Effector memory CD8-positive, alpha-beta T cell (primary cell): ENCODE results near the gene VAC14.

ENCODE experiments used
- ATAC-seq: fragments of 150-1000 bp; cut with Tn5 transposase; replicated peaks from 2 replicates; pipeline ENCODE4 v1.10.0; 2021; ENCODE audit warnings: mild to moderate bottlenecking, moderate library complexity
- DNase-seq, 3 experiments: peaks; one replicate each; pipeline ENCODE4 v3.0.0; 2021
- H3K27ac Mint-ChIP-seq, 2 donors: one replicate each; pipeline ENCODE4 v1.8.0; 2022; ENCODE audit warnings: mild to moderate bottlenecking in 2 of 2, mixed read lengths in 2 of 2, moderate library complexity in 2 of 2
- H3K27me3 Mint-ChIP-seq, 2 donors: one replicate each; pipeline ENCODE4 v1.8.0; 2022; ENCODE audit warnings: mixed read lengths in 2 of 2
- H3K36me3 Mint-ChIP-seq: one replicate; pipeline ENCODE4 v1.8.0; 2022; ENCODE audit warnings: mild to moderate bottlenecking, moderate library complexity, mixed read lengths; ENCODE audit not compliant: insufficient read depth
- H3K4me1 Mint-ChIP-seq, 2 donors: one replicate each; pipeline ENCODE4 v1.8.0; 2022; ENCODE audit warnings: low read depth in 2 of 2, mixed read lengths in 2 of 2
- H3K4me3 Mint-ChIP-seq, 2 donors: one replicate each; pipeline ENCODE4 v1.8.0; 2022; ENCODE audit warnings: mild to moderate bottlenecking in 2 of 2, mixed read lengths in 2 of 2, moderate library complexity in 2 of 2
- H3K9me3 Mint-ChIP-seq, 2 donors: one replicate each; pipeline ENCODE4 v1.8.0; 2022; ENCODE audit warnings: mixed read lengths in 2 of 2

Gene VAC14

DNA sequence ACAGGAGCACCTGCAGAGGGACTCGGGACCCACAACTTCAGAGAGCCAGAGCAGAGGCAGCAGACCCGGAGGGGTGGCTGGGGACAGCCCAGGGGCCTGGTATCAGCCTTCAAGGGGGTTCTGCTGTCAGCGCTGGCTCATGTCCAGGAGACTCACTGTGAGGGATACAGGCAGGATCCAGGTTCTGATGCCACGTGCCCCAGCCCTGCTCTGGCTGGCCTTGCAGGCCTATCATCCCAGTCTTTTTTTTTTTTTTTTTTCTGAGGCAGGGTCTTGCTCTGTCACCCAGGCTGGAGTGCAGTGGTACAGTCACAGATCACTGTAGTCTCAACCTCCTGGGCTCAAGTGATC is 106.1 kb downstream of the VAC14 start:
- DNase-seq = no peak
- Mint-ChIP-seq H3K4me1 (peaks cover 18 to 19% of the 10 kb centered on the region in 2 donors), H3K27me3 (no peaks in the 10 kb centered on the region), H3K4me3 (no peak overlapping the region), H3K9me3 (no peaks in the 10 kb centered on the region), H3K36me3 (peaks cover 7% of the 10 kb centered on the region), H3K27ac (peak overlapping the region; percentile 62 to 82)
- no peak for ATAC-seq

- ATAC-seq (no peak), DNase-seq (no peak)
- peaks cover 17 to 18% of the 10 kb centered on the region in 2 donors for H3K4me1 Mint-ChIP-seq
- H3K9me3 Mint-ChIP-seq = no peaks in the 10 kb centered on the region
- H3K27me3 Mint-ChIP-seq = no peaks in the 10 kb centered on the region
- no peak overlapping the region for H3K4me3 Mint-ChIP-seq
- no peak overlapping the region for H3K27ac Mint-ChIP-seq
- peaks cover 7% of the 10 kb centered on the region for H3K36me3 Mint-ChIP-seq
These were observed 106.7 kb downstream of the VAC14 start for GRCh38 chr16:70694088-70694867.

GRCh38 chr16:70692873-70693671 is 107.9 kb downstream of the VAC14 start:
- DNase-seq (no peak), ATAC-seq (no peak)
- Mint-ChIP-seq H3K27ac (peak overlapping the region in 1 of 2 donors; percentile 55), H3K4me1 (peaks cover 13 to 18% of the 10 kb centered on the region in 2 donors), H3K27me3 (no peaks in the 10 kb centered on the region), H3K9me3 (no peaks in the 10 kb centered on the region), H3K36me3 (peaks cover 7% of the 10 kb centered on the region), H3K4me3 (no peak overlapping the region)

DNA sequence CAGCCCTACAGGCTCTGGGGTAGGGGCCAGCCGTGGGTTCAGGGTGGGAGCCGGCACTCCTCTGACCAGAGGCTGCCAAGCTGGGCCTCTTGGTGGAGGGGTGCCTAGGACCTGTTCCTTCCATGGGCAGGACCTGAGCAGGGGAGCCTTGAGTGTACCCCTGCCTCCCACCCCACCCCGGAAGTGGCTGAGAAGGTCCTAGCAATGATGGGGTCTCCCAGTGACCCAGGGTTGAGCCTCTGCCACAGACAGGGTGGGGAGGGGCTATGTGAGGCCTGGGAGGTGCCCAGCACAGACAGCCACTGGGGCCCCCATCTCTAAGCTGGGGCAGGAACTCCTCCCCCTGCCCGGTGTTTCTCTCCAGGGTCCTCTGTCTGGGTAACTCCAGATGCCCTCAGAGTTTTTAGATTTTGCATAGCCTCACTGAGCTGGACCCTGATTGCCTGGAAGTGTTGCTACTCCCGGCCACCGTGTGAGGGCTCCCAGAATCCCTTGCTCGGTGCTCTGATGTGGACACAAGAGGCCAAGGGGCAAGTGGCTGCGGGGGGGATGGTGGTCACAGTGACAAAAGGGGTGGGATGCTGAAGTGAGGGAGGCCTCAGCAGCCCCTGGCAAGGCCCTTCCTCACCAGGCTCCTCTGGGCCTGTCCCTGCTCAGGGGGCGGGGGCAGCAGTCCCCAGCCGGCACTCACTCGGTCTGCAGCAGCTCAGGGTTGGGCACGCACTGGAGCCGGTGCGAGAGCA is 108.7 kb downstream of the VAC14 start:
- Mint-ChIP-seq H3K4me3 (no peak overlapping the region), H3K27ac (no peak overlapping the region), H3K27me3 (no peaks in the 10 kb centered on the region), H3K4me1 (peaks cover 10 to 18% of the 10 kb centered on the region in 2 donors), H3K36me3 (peaks cover 7% of the 10 kb centered on the region), H3K9me3 (no peaks in the 10 kb centered on the region)
- DNase-seq (no peak), ATAC-seq (no peak)

DNA sequence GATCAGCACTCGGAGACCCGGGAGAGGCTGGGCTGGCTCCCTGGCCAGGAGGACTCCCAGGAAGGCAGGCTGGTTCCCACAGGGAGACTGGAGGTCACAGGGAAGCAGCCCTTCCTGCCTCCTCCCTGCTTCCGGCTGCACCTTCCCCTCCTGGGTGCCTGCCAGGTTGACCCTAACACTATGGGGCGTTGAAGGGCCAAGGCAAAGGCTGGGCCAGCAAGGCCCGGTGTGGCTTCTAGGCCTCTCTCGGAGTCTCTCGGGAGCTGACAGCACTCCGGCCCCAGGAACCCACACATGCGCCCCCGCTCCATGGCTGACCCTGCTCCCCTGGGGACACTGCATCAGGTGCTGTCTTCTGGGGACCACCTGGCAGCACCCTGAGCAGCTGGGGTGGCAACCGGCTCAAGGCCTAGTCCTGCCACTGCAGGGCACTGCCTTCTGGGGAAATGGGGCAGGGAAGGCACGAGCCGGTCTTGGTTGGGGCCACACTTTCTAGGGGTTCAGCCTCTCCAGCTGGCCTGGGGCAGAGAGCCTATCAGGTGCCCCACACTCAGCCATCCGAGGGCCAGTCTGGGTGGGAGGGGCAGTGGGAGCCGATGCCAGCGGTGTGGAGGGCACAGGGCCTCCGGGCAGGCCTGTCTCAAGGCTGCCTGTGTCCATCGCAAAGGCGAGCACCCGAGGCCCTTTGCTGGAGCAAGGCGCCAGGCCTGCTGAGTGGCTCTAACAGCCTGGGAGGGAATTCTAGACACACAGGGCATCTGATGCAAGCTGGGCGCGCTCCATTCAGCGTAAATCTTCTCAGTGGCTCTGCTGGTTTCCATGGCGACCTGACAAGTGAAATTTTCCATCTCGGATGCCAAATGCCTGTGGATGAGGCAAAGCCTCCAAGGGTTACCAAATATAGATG is 109.5 kb downstream of the VAC14 start:
- H3K27ac Mint-ChIP-seq = peak overlapping the region in 1 of 2 donors; percentile 83
- H3K4me3 Mint-ChIP-seq = no peak overlapping the region
- H3K27me3 Mint-ChIP-seq = no peaks in the 10 kb centered on the region
- DNase-seq (no peak), ATAC-seq (no peak)
- H3K9me3 Mint-ChIP-seq = no peaks in the 10 kb centered on the region
- peaks cover 10 to 13% of the 10 kb centered on the region in 2 donors for H3K4me1 Mint-ChIP-seq
- peaks cover 7% of the 10 kb centered on the region for H3K36me3 Mint-ChIP-seq

GRCh38 chr16:70689970-70690891 is 110.7 kb downstream of the VAC14 start:
- Mint-ChIP-seq H3K36me3 (peaks cover 7% of the 10 kb centered on the region), H3K4me3 (no peak overlapping the region), H3K4me1 (peaks cover under 1 to 2% of the 10 kb centered on the region in 2 donors), H3K27me3 (no peaks in the 10 kb centered on the region), H3K9me3 (no peaks in the 10 kb centered on the region), H3K27ac (peak overlapping the region in 1 of 2 donors; percentile 83)
- ATAC-seq = no peak
- no peak for DNase-seq

DNA sequence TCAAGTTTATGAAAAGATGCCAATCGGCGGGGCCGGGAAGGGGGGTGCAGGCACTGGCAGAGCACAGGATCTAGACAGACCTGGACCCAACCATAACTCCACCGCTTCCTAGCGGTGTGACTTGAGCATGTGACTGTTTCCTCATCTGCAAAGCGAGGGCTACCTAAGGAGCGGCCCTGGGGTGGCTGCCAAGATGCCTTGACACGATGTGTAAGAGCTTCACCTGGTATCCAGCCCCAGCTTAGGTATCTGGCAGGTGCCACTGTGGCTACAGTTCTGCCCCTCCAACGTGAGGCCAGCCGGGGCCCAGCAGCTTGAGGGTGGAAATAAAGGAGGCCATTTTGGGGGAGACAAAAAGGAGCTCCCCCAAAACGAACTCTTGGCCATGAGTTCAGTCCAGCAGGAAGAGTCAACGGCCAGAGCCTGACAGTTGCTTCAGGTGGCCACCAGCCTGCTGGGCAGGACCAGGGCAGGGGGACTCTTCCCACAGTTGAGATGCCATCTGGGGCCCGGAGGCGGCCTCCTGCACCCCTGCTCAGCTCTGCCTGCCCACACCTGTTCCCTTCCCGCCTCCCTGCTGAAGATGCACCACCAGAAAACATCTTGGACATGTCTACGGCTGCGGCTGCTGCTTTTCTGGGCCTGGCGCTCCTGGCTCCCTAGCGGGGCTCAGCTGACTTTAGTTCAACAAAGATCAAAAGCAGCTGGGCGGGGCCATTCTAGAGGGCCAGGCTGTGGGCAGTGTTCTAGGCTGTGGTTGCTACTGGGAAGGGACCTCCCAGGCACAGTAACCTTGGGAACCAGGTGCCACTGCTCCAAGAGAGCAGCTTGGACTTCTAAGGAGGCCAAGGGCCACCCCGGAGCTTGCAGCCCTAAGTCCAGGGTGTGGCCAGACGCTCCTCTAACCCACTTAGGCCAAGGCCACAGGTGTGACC is 111.7 kb downstream of the VAC14 start:
- Mint-ChIP-seq H3K27me3 (peaks cover 0 to 1% of the 10 kb centered on the region in 2 donors), H3K27ac (no peak overlapping the region), H3K9me3 (no peaks in the 10 kb centered on the region), H3K4me3 (no peak overlapping the region), H3K4me1 (peaks cover 0 to 1% of the 10 kb centered on the region in 2 donors), H3K36me3 (peaks cover 7% of the 10 kb centered on the region)
- no peak for DNase-seq
- ATAC-seq = no peak

DNA sequence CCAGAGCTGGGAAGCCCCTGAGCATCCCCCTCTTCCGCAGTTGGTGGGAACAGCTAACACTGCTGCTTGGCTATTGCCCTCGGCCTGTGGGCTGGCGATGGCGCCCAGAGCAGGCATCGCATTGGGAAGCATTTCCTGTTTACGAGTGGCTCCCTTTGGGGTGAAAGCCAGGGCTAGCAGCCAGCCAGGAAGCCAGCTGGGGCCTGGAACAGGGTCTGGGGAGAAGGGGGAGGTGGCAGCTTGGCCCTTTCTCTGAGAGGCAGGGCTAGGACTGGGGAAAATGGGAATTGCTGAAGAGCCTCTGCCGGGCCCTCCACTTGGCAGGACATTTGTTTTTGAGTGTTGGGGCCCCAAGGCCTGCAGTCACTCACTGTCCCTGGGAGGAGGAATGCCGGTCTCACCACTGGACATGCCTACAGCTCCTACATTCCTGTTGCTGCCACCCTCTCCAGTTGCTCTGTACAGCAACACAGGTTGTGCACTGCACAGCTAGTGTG is 112.7 kb downstream of the VAC14 start:
- H3K36me3 Mint-ChIP-seq = peaks cover 4% of the 10 kb centered on the region
- peaks cover 0 to 9% of the 10 kb centered on the region in 2 donors for H3K27me3 Mint-ChIP-seq
- no peaks in the 10 kb centered on the region for H3K9me3 Mint-ChIP-seq
- ATAC-seq = no peak
- no peak overlapping the region for H3K27ac Mint-ChIP-seq
- DNase-seq = no peak
- H3K4me1 Mint-ChIP-seq = peaks cover 0 to 1% of the 10 kb centered on the region in 2 donors
- no peak overlapping the region for H3K4me3 Mint-ChIP-seq

- DNase-seq (no peak), ATAC-seq (no peak)
- H3K9me3 Mint-ChIP-seq = no peaks in the 10 kb centered on the region
- H3K27me3 Mint-ChIP-seq = peaks cover 4 to 9% of the 10 kb centered on the region in 2 donors
- H3K4me3 Mint-ChIP-seq = peak overlapping the region; percentile 41 to 58
- peak overlapping the region in 1 of 2 donors; percentile 32 for H3K27ac Mint-ChIP-seq
- peaks cover 0 to 1% of the 10 kb centered on the region in 2 donors for H3K4me1 Mint-ChIP-seq
- H3K36me3 Mint-ChIP-seq = no peaks in the 10 kb centered on the region
These were observed 113.2 kb downstream of the VAC14 start for GRCh38 chr16:70687671-70688245.

- Mint-ChIP-seq H3K4me3 (peak overlapping the region; percentile 41 to 58), H3K9me3 (no peaks in the 10 kb centered on the region), H3K4me1 (peaks cover 0 to 1% of the 10 kb centered on the region in 2 donors), H3K27ac (peak overlapping the region in 1 of 2 donors; percentile 32), H3K27me3 (peaks cover 6 to 9% of the 10 kb centered on the region in 2 donors), H3K36me3 (no peaks in the 10 kb centered on the region)
- no peak for DNase-seq
- no peak for ATAC-seq
These were observed 113.9 kb downstream of the VAC14 start for GRCh38 chr16:70687102-70687511.
